SK-N-SH (cell line): Measurements from ENCODE around the gene PCBD1. TPM values are rescaled to one million over a fixed set of nuclear protein-coding genes. Genes with fewer than 3 reads are reported as not detected.

Source experiments
- CTCF ChIA-PET: fragments of 300-600, 350-600 bp; formaldehyde crosslinking; extraction: SDS; loops from one replicate; lab custom pipeline; 2021; lab: Yijun Ruan, JAX
- POLR2A ChIA-PET: fragments of 350-600 bp; sonication (Branson Sonifier 250); formaldehyde crosslinking; extraction: SDS; loops from one replicate; lab custom pipeline; 2020; ENCODE audit warnings: antibody characterized with exemption, inconsistent platforms; lab: Yijun Ruan, JAX
- DNase-seq: peaks from one replicate; pipeline ENCODE4 v3.0.0; 2012
- H2AFZ ChIP-seq: fragments of 200-600 bp; sonication (generic); 2 replicates; pipeline ENCODE4 v1.8.1; 2016; ENCODE audit warnings: antibody characterized with exemption, mild to moderate bottlenecking, low read depth
- H3F3A ChIP-seq: fragments of 200-600 bp; sonication (generic); replicated peaks from 2 replicates; pipeline ENCODE3; 2016; ENCODE audit warnings: antibody characterized with exemption, mild to moderate bottlenecking; ENCODE audit not compliant: insufficient read depth
- H3K27ac ChIP-seq, 2 experiments: fragments of 200-500 bp in 1 of 2; fragments of 200-600 bp in 1 of 2; sonication (Bioruptor generic) in 1 of 2; sonication (generic), shearing (Covaris generic) in 1 of 2; 2 replicates each; pipeline versions ENCODE4 v1.5.1 to v1.6.1; 2014 to 2016; ENCODE audit warnings: low read depth in 2 of 2, inconsistent platforms in 1 of 2, low read length in 1 of 2, mild to moderate bottlenecking in 1 of 2, mixed read lengths in 1 of 2
- H3K27me3 ChIP-seq: fragments of 200-600 bp; sonication (generic), shearing (Covaris generic); 2 replicates; pipeline ENCODE4 v1.6.1; 2016; ENCODE audit warnings: mixed run types; ENCODE audit not compliant: insufficient read depth
- H3K36me3 ChIP-seq, 2 experiments: fragments of 200-500 bp in 1 of 2; fragments of 200-600 bp in 1 of 2; sonication (Bioruptor generic) in 1 of 2; sonication (generic) in 1 of 2; replicated peaks in 1 of 2; 2 replicates each; pipeline versions ENCODE3 to v1.5.1; 2014 to 2016; ENCODE audit warnings: low read length in 1 of 2, mild to moderate bottlenecking in 1 of 2; ENCODE audit not compliant: insufficient read depth in 2 of 2, control insufficient read depth in 1 of 2
- H3K4me1 ChIP-seq, 2 experiments: fragments of 200-500 bp in 1 of 2; fragments of 200-600 bp in 1 of 2; sonication (Bioruptor generic) in 1 of 2; sonication (generic), shearing (Covaris generic) in 1 of 2; 2 replicates each; pipeline versions ENCODE4 v1.5.1 to v1.6.1; 2014 to 2016; ENCODE audit warnings: low read depth in 1 of 2, low read length in 1 of 2, mixed run types in 1 of 2; ENCODE audit not compliant: insufficient read depth in 2 of 2, control insufficient read depth in 1 of 2
- H3K4me2 ChIP-seq: fragments of 200-600 bp; sonication (generic), shearing (Covaris generic); 2 replicates; pipeline ENCODE4 v1.6.1; 2017; ENCODE audit warnings: mixed run types
- H3K4me3 ChIP-seq, 2 experiments: fragments of 200-500 bp in 1 of 2; fragments of 200-600 bp in 1 of 2; sonication (Bioruptor generic) in 1 of 2; sonication (generic), shearing (Covaris generic) in 1 of 2; 2 replicates each; pipeline versions ENCODE4 v1.5.1 to v1.8.1; 2014 to 2016; ENCODE audit warnings: low read depth in 2 of 2, inconsistent platforms in 1 of 2, low read length in 1 of 2, mild to moderate bottlenecking in 1 of 2, mixed read lengths in 1 of 2, moderate library complexity in 1 of 2
- H3K79me2 ChIP-seq: fragments of 200-600 bp; sonication (generic); 2 replicates; pipeline ENCODE4 v1.8.1; 2017; ENCODE audit warnings: mild to moderate bottlenecking; ENCODE audit not compliant: insufficient read depth
- H3K9ac ChIP-seq: fragments of 200-600 bp; sonication (generic); 2 replicates; pipeline ENCODE4 v1.6.1; 2017; ENCODE audit warnings: mixed run types
- H3K9me2 ChIP-seq: fragments of 200-600 bp; sonication (generic); 2 replicates; pipeline ENCODE4 v1.6.1; 2017; ENCODE audit warnings: mixed run types
- H3K9me3 ChIP-seq: fragments of 200-600 bp; sonication (generic); 2 replicates; pipeline ENCODE4 v1.6.1; 2017; ENCODE audit warnings: mixed run types, mild to moderate bottlenecking, moderate library complexity
- H4K20me1 ChIP-seq: fragments of 200-600 bp; sonication (generic); 2 replicates; pipeline ENCODE4 v1.6.1; 2017; ENCODE audit warnings: mild to moderate bottlenecking, mixed run types; ENCODE audit not compliant: insufficient read depth
- CHD2 ChIP-seq: fragments of 150-350 bp; IDR thresholded peaks from 2 replicates; pipeline ENCODE4 v1.6.1; 2018; ENCODE audit warnings: low read length; ENCODE audit not compliant: partially characterized antibody
- CTCF ChIP-seq: fragments of 200-600 bp; sonication (generic); IDR thresholded peaks from 2 replicates; pipeline ENCODE4 v1.6.1; 2017; ENCODE audit warnings: antibody characterized with exemption, mild to moderate bottlenecking, moderate library complexity
- ELF1 ChIP-seq: IDR thresholded peaks from 2 replicates; pipeline ENCODE4 v1.4.0; 2012
- EZH2phosphoT487 ChIP-seq: fragments of 200-600 bp; sonication (generic); IDR thresholded peaks from 2 replicates; pipeline ENCODE4 v1.6.1; 2017; ENCODE audit warnings: low read depth, mixed run types, mild to moderate bottlenecking, antibody characterized with exemption, moderate library complexity, borderline replicate concordance
- FOXJ3 ChIP-seq: sonication (generic); formaldehyde crosslinking; IDR thresholded peaks from 2 replicates; pipeline ENCODE4 v1.5.1; 2020; ENCODE audit warnings: mild to moderate bottlenecking, missing genetic modification reagents
- FOXM1 ChIP-seq: IDR thresholded peaks from 2 replicates; pipeline ENCODE4 v1.4.0; 2012; ENCODE audit warnings: low read depth, mild to moderate bottlenecking
- GATA2 ChIP-seq: sonication (generic); formaldehyde crosslinking; IDR thresholded peaks from 2 replicates; pipeline ENCODE4 v1.5.0; 2020; ENCODE audit warnings: mild to moderate bottlenecking, missing genetic modification reagents
- MEF2A ChIP-seq: IDR thresholded peaks from 2 replicates; pipeline ENCODE4 v1.4.0; 2012; ENCODE audit warnings: low read depth, borderline replicate concordance
- NFIC ChIP-seq: IDR thresholded peaks from 2 replicates; pipeline ENCODE4 v1.4.0; 2012; ENCODE audit warnings: borderline replicate concordance
- NRF1 ChIP-seq: IDR thresholded peaks from 2 replicates; pipeline ENCODE4 v1.6.1; 2012; ENCODE audit warnings: low read depth, mild to moderate bottlenecking, low read length
- RAD21 ChIP-seq: IDR thresholded peaks from 2 replicates; pipeline ENCODE4 v1.6.1; 2012; ENCODE audit warnings: mild to moderate bottlenecking, low read length
- RCOR1 ChIP-seq: fragments of 150-350 bp; IDR thresholded peaks from 2 replicates; pipeline ENCODE4 v1.6.1; 2017; ENCODE audit warnings: antibody characterized with exemption, low read length
- REST ChIP-seq: IDR thresholded peaks from 2 replicates; pipeline ENCODE4 v1.6.1; 2012; ENCODE audit warnings: mild to moderate bottlenecking, low read depth, low read length, moderate library complexity
- RFX5 ChIP-seq: IDR thresholded peaks from 2 replicates; pipeline ENCODE4 v1.6.1; 2012; ENCODE audit warnings: mild to moderate bottlenecking, improper control_type of control experiment, low read length
- SIN3A ChIP-seq: IDR thresholded peaks from 2 replicates; pipeline ENCODE4 v1.6.1; 2012; ENCODE audit warnings: low read depth, mild to moderate bottlenecking, low read length, moderate library complexity, borderline replicate concordance
- SMC3 ChIP-seq: IDR thresholded peaks from 2 replicates; pipeline ENCODE4 v1.6.1; 2012; ENCODE audit warnings: low read depth, low read length, improper control_type of control experiment
- TAF1 ChIP-seq: IDR thresholded peaks from 2 replicates; pipeline ENCODE4 v1.6.1; 2012; ENCODE audit warnings: low read depth, mild to moderate bottlenecking, low read length, moderate library complexity, borderline replicate concordance
- TCF12 ChIP-seq: IDR thresholded peaks from 2 replicates; pipeline ENCODE4 v1.4.0; 2012
- WGBS: methylation state at CpG from one replicate; pipeline ENCODE4 v1.1.6; 2017; ENCODE audit warnings: low lambda C conversion rate; 5-methylcytosine and 5-hydroxymethylcytosine counted together
- polyA plus RNA-seq, 3 experiments: library from polyadenylated mRNA; depleted of rRNA; stranded (reverse); fragments of >200 nt; gene quantifications; 2 replicates each; pipeline ENCODE4 v1.2.3, GENCODE V29; 2012

PCBD1 gene
- polyA plus RNA-seq, 1 of the 3 experiments (the other 2 are of a cell fraction) = 112 TPM

GRCh38 chr10:70925377-70926225, 37.2 kb upstream of the PCBD1 start:
- Histone ChIP-seq H3K36me3 (no peaks in the 10 kb centered on the region), H2AFZ (no peak overlapping the region), H3K9me2 (no peaks in the 10 kb centered on the region), H3F3A (no peaks in the 10 kb centered on the region), H3K9me3 (no peaks in the 10 kb centered on the region), H4K20me1 (no peaks in the 10 kb centered on the region), H3K27me3 (peaks cover 13% of the 10 kb centered on the region; the same call in 1 of the 2 replicates), H3K79me2 (no peaks in the 10 kb centered on the region), H3K4me2 (no peak overlapping the region), H3K9ac (no peak overlapping the region), H3K4me1 (peaks cover 5 to 19% of the 10 kb centered on the region in 2 experiments; a peak in 2 of 4 replicates), H3K27ac (no peak overlapping the region), H3K4me3 (peak overlapping the region in 1 of 2 experiments; percentile 32; a peak in 1 of 4 replicates)
- ChIA-PET CTCF (interaction anchor here (0.6 to 10.3 kb wide), 76 partner anchors 9 to 446 kb away, joined by 3 to 130 read pairs (median 4); partner anchors contain the start of gene UNC5B), POLR2A (interaction anchor here (1.0 to 2.4 kb wide), 3 partner anchors 37 to 351 kb away, joined by 3 to 7 read pairs (median 4); partner anchors contain the start of genes PCBD1 and UNC5B)
- peak; percentile 92 for DNase-seq
- 32% methylated on average over 18 of the region's 22 CpGs for WGBS
- TF ChIP-seq ELF1 = no peak
- peak; percentile 89 for TF ChIP-seq RAD21
- no peak for TF ChIP-seq REST
- no peak for TF ChIP-seq SIN3A
- no peak for TF ChIP-seq FOXJ3
- TF ChIP-seq EZH2phosphoT487 = no peak
- TF ChIP-seq NFIC = no peak
- TF ChIP-seq RFX5 = no peak
- peak; percentile 89 for TF ChIP-seq CTCF
- TF ChIP-seq FOXM1 = no peak
- TF ChIP-seq TAF1 = no peak
- TF ChIP-seq SMC3 = peak; percentile 77
- TF ChIP-seq NRF1 = no peak
- TF ChIP-seq MEF2A = no peak
- TF ChIP-seq RCOR1 = no peak
- no peak for TF ChIP-seq GATA2 (CRISPR knock-in tag)
- TF ChIP-seq CHD2 = no peak
- no peak for TF ChIP-seq TCF12
